Measurements from ENCODE around the gene ZBTB7B.
"Not testable (repeated sequence)": the region's sequence is repeated elsewhere in the genome, so short reads cannot be mapped to it uniquely, and the experiment has no call there.

ZBTB7B gene

DNA sequence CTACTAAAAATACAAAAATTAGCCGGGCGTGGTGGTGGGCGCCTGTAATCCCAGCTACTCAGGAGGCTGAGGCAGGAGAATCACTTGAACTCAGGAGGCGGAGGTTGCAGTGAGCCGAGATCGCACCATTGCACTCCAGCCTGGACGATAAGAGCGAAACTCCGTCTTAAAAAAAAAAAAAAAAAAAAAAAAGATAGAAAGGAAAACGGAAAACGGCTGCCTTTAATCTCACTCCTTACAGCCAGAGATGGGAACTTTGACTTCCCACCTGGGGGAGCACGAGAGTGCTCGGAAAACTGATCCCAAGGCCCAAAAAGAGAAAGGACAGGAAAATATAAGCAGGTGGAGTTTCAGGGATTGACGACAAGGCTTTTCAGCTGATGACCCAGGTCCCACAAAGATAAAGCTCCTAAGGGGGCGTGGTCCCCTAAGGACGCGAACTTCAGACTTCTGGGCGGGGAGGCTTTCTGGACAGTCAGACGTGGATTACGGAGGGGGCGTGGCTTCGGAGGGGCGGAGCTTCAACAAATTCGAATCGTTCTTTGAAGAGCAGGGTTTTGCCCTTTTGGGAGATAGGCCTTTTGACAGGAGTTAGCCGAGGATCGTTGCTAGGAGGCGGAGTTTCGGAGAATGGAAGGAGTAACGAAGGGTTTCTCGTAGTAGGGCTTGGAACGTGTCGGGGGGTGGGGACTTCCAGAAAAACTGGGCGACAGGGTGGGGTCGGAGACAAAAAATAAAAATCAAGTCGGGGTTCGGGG is 29.1 kb upstream of the ZBTB7B start:
- Mint-ChIP-seq H3K4me1 (peaks cover 32% of the 10 kb centered on the region), H3K4me3 (no peak overlapping the region), H3K27ac (peak overlapping the region in 1 of 3 experiments; percentile 96), H3K27me3 (ENCODE audit: low read depth) (no peaks in the 10 kb centered on the region), H3K36me3 (ENCODE audit: low read depth) (peaks cover 3% of the 10 kb centered on the region), H3K9me3 (no peaks in the 10 kb centered on the region)
- peak in 1 of 3 experiments; percentile 15 for TF ChIP-seq CTCF (IDR thresholded peaks at IDR 0.05; ENCODE audit: unreplicated experiment in 3 of 3)

- Mint-ChIP-seq H3K27me3 (ENCODE audit: low read depth) (no peaks in the 10 kb centered on the region), H3K4me1 (peaks cover 27% of the 10 kb centered on the region), H3K4me3 (no peak within 1 kb of the TSS), H3K27ac (no peak within 1 kb of the TSS), H3K9me3 (no peaks in the 10 kb centered on the region), H3K36me3 (ENCODE audit: low read depth) (peaks cover 6% of the 10 kb centered on the region)
- TF ChIP-seq CTCF (IDR thresholded peaks at IDR 0.05; ENCODE audit: unreplicated experiment in 3 of 3) = no peak
Observed at GRCh38 chr1:154974102-154974807, 28.3 kb upstream of the ZBTB7B start, which contains the start of gene CKS1B. Gene CKS1B, plus strand, starts transcription at chr1:154974681. Its CDS starts 65 bp downstream, at chr1:154974746.

DNA sequence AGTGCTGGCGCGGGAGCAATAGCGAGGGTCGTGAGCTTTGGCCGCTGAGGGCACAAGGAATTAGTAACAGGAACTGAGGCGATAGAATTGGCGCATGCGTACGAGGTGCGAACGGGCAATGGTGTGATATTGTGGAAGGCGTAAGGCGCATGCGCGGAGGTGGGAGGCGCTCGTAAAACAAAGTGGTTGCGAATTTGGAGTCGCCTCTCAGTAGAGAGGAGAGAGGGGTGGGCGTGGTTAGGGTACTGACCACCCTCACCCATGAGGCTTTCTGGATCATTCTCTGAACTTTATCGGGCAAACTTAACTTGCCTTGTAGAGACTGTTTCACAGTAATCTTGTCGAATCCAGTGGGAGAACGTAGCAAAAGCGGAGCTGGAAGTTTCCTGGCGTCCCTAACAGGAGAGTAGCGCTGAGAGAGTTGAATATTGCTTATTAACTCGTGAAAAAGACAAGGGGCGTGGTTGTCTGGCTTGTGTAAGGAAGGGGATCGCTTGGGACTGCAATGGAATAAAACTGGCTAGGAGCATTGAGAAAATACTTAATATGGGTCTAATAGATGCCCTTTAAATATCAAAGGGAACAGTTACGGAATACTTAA is 27.7 kb upstream of the ZBTB7B start:
- Mint-ChIP-seq H3K27ac (no peak overlapping the region), H3K9me3 (no peaks in the 10 kb centered on the region), H3K36me3 (ENCODE audit: low read depth) (peaks cover 10% of the 10 kb centered on the region), H3K27me3 (ENCODE audit: low read depth) (no peaks in the 10 kb centered on the region), H3K4me1 (peaks cover 22% of the 10 kb centered on the region), H3K4me3 (no peak overlapping the region)
- no peak for TF ChIP-seq CTCF (IDR thresholded peaks at IDR 0.05; ENCODE audit: unreplicated experiment in 3 of 3)

- peaks cover 11% of the 10 kb centered on the region for H3K36me3 Mint-ChIP-seq (ENCODE audit: low read depth)
- no peak for TF ChIP-seq CTCF (IDR thresholded peaks at IDR 0.05; ENCODE audit: unreplicated experiment in 3 of 3)
- H3K27ac Mint-ChIP-seq = no peak overlapping the region
- H3K9me3 Mint-ChIP-seq = no peaks in the 10 kb centered on the region
- H3K27me3 Mint-ChIP-seq (ENCODE audit: low read depth) = no peaks in the 10 kb centered on the region
- peaks cover 22% of the 10 kb centered on the region for H3K4me1 Mint-ChIP-seq
- H3K4me3 Mint-ChIP-seq = no peak overlapping the region
Observed at GRCh38 chr1:154975409-154976059, 27.1 kb upstream of the ZBTB7B start.

DNA sequence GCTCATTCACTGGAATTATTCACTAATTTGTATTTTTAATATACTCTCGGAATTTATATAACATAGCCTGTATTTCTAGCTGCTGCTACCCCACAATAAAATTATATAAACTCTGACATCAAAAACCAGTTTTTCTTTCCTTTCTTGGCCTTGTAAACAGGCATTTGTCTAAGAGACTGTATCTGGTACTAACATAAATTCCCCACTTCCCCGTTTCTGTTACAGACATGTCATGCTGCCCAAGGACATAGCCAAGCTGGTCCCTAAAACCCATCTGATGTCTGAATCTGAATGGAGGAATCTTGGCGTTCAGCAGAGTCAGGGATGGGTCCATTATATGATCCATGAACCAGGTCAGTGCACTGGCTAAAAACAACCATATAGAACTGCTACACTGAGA is 24.8 kb upstream of the ZBTB7B start:
- H3K4me3 Mint-ChIP-seq = peak overlapping the region; percentile 43 to 56 (median 54)
- peak overlapping the region in 2 of 3 experiments; percentile 49 to 59 for H3K27ac Mint-ChIP-seq
- not testable (repeated sequence) for H3K4me1 Mint-ChIP-seq; H3K9me3 Mint-ChIP-seq; H3K27me3 Mint-ChIP-seq (ENCODE audit: low read depth)
- peaks cover 15% of the 10 kb centered on the region for H3K36me3 Mint-ChIP-seq (ENCODE audit: low read depth)

DNA sequence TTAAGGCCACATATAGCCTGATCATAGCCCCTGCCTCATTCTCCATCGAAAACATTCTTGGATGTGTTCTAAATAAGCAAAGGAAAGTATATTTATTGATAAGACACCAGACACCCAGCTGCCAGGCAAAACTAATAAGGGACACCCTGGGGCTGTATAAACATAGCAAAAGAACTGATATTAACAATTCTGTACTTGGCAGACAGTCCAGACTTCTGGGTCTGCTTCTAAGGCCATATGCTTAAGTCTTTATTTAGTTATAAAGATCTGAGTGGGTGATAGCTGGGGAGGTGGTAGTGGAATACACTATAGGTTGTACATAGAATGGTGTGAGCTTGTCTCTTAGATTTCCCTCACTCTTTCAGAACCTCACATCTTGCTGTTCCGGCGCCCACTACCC is 24.2 kb upstream of the ZBTB7B start:
- no peak overlapping the region for H3K4me3 Mint-ChIP-seq
- peaks cover 15% of the 10 kb centered on the region for H3K36me3 Mint-ChIP-seq (ENCODE audit: low read depth)
- no peaks in the 10 kb centered on the region for H3K27me3 Mint-ChIP-seq (ENCODE audit: low read depth)
- no peak overlapping the region for H3K27ac Mint-ChIP-seq
- TF ChIP-seq CTCF (IDR thresholded peaks at IDR 0.05; ENCODE audit: unreplicated experiment in 3 of 3) = no peak
- H3K9me3 Mint-ChIP-seq = no peaks in the 10 kb centered on the region
- no peaks in the 10 kb centered on the region for H3K4me1 Mint-ChIP-seq

All from nephron (organoid).